Naive thymus-derived CD4-positive, alpha-beta T cell (primary cell): Measurements from ENCODE around the gene SOX4. TPM values are rescaled to one million over a fixed set of nuclear protein-coding genes. Genes with fewer than 3 reads are reported as not detected.

Experiments used
- ATAC-seq: fragments of 150-1000 bp; cut with Tn5 transposase; 2 replicates; pipeline ENCODE4 v1.10.0; 2021; ENCODE audit warnings: mild to moderate bottlenecking, moderate library complexity
- CTCF ChIA-PET: fragments of 350-600 bp; sonication (Branson Sonifier 250); formaldehyde crosslinking; loops from one replicate; lab custom pipeline; 2021; ENCODE audit warnings: antibody characterized with exemption; lab: Charles Lee
- POLR2A ChIA-PET: fragments of 350-600 bp; sonication (Branson Sonifier 250); formaldehyde crosslinking; loops from one replicate; lab custom pipeline; 2021; ENCODE audit warnings: antibody characterized with exemption, inconsistent platforms; lab: Charles Lee
- DNase-seq, 9 donors: peaks; one replicate each; pipeline versions ENCODE4 v3.0.0 to v3.0.0-alpha.2; 2020 to 2022; ENCODE audit warnings: mixed read lengths in 1 of 9
- H3K27ac ChIP-seq: one replicate; pipeline ENCODE4 v1.7.0; 2013; ENCODE audit warnings: mild to moderate bottlenecking, low read depth, low read length, moderate library complexity
- H3K27me3 ChIP-seq, 2 donors: one replicate each; pipeline ENCODE4 v1.7.0; 2013; ENCODE audit warnings: low read length in 2 of 2, mild to moderate bottlenecking in 2 of 2, moderate library complexity in 2 of 2; ENCODE audit not compliant: control insufficient read depth in 2 of 2, insufficient read depth in 2 of 2
- H3K36me3 ChIP-seq, 3 experiments: 1 replicate in 2 of 3; 2 replicates in 1 of 3; pipeline ENCODE4 v1.7.0; 2013; ENCODE audit warnings: low read length in 3 of 3, mild to moderate bottlenecking in 3 of 3, moderate library complexity in 1 of 3; ENCODE audit not compliant: insufficient read depth in 3 of 3, control insufficient read depth in 2 of 3
- H3K4me1 ChIP-seq, 2 donors: one replicate each; pipeline ENCODE4 v1.7.0; 2013; ENCODE audit warnings: low read length in 2 of 2, mild to moderate bottlenecking in 2 of 2, moderate library complexity in 1 of 2; ENCODE audit not compliant: control insufficient read depth in 2 of 2, insufficient read depth in 2 of 2
- H3K4me3 ChIP-seq: 2 replicates; pipeline ENCODE4 v1.7.0; 2013; ENCODE audit warnings: mild to moderate bottlenecking, low read length
- H3K9me3 ChIP-seq, 3 experiments: 1 replicate in 2 of 3; 2 replicates in 1 of 3; pipeline ENCODE4 v1.7.0; 2013; ENCODE audit warnings: low read length in 3 of 3; ENCODE audit not compliant: control insufficient read depth in 2 of 3
- H3K27ac Mint-ChIP-seq, 9 donors: one replicate each; pipeline ENCODE4 v1.8.0; 2020 to 2022; ENCODE audit warnings: mixed read lengths in 9 of 9, mild to moderate bottlenecking in 8 of 9, moderate library complexity in 5 of 9, inconsistent platforms in 2 of 9
- H3K27me3 Mint-ChIP-seq, 5 donors: one replicate each; pipeline ENCODE4 v1.8.0; 2021 to 2022; ENCODE audit warnings: mixed read lengths in 5 of 5, mild to moderate bottlenecking in 1 of 5
- H3K36me3 Mint-ChIP-seq, 5 donors: one replicate each; pipeline ENCODE4 v1.8.0; 2020 to 2022; ENCODE audit warnings: mixed read lengths in 5 of 5, mild to moderate bottlenecking in 3 of 5, inconsistent platforms in 1 of 5
- H3K4me1 Mint-ChIP-seq, 7 donors: one replicate each; pipeline ENCODE4 v1.8.0; 2020 to 2022; ENCODE audit warnings: mixed read lengths in 7 of 7, mild to moderate bottlenecking in 3 of 7, inconsistent platforms in 1 of 7
- H3K4me3 Mint-ChIP-seq, 10 donors: one replicate each; pipeline ENCODE4 v1.8.0; 2020 to 2022; ENCODE audit warnings: mild to moderate bottlenecking in 10 of 10, mixed read lengths in 10 of 10, moderate library complexity in 6 of 10, inconsistent platforms in 2 of 10
- H3K9me3 Mint-ChIP-seq, 11 donors: one replicate each; pipeline ENCODE4 v1.8.0; 2020 to 2022; ENCODE audit warnings: mixed read lengths in 11 of 11, mild to moderate bottlenecking in 4 of 11, inconsistent platforms in 1 of 11, moderate library complexity in 1 of 11
- intact Hi-C, 2 donors: fragments of 100-400 bp; cut with micrococcal nuclease; formaldehyde crosslinking; loops; one replicate each; pipeline ENCODE4 v1.15.1; 2023
- polyA plus RNA-seq, 2 donors: library from polyadenylated mRNA; unstranded; fragments of 300-500 nt; fragmentation: Illumina TruSeq; gene quantifications; one replicate each; pipeline ENCODE4 v1.2.3, GENCODE V29; 2021
- total RNA-seq, 6 experiments: library from RNA in 5 of 6; stranded (reverse) in 5 of 6; gene quantifications; 1 replicate in 5 of 6; 2 replicates in 1 of 6; pipeline ENCODE4 v1.2.3 and lab custom pipeline; 2021 to 2026

SOX4 gene
- total and polyA plus RNA-seq, 7 experiments from 2014 or later = 0.73 to 11.0 (median 1.4) TPM

DNA sequence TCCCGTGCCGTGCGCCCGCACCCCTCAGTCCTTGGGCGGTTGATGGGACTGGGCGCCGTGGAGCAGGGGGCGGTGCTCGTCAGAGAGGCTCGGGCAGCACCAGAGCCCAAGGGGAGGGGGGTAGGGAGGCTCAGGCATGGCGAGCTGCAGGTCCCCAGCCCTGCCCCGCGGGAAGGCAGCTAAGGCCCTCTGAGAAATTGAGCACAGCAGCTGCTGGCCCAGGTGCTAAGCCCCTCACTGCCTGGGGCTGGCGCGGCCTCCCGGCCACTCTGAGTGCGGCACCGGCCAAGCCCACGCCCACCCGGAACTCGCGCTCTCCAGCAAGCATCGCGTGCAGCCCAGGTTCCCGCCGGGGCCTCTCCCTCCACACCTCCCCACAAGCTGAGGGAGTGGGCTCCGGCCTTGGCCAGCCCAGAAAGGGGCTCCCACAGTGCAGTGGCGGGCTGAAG lies 16.4 kb downstream of the SOX4 start:
- H3K4me1 Mint-ChIP-seq = no peaks in the 10 kb centered on the region
- intact Hi-C loops = no loop called here
- peaks cover 0 to 2% (median 0%) of the 10 kb centered on the region in 11 donors for H3K9me3 Mint-ChIP-seq
- ATAC-seq = no peak
- CTCF ChIA-PET = no interaction called here
- H3K4me3 Mint-ChIP-seq = no peak overlapping the region
- Histone ChIP-seq H3K36me3 (no peaks in the 10 kb centered on the region), H3K4me1 (no peaks in the 10 kb centered on the region), H3K9me3 (no peaks in the 10 kb centered on the region), H3K4me3 (no peak overlapping the region), H3K27ac (no peak overlapping the region), H3K27me3 (no peaks in the 10 kb centered on the region)
- no peak overlapping the region for H3K27ac Mint-ChIP-seq
- POLR2A ChIA-PET = no interaction called here
- peaks cover 3 to 14% (median 10%) of the 10 kb centered on the region in 5 donors for H3K27me3 Mint-ChIP-seq
- H3K36me3 Mint-ChIP-seq = no peaks in the 10 kb centered on the region
- no peak for DNase-seq

DNA sequence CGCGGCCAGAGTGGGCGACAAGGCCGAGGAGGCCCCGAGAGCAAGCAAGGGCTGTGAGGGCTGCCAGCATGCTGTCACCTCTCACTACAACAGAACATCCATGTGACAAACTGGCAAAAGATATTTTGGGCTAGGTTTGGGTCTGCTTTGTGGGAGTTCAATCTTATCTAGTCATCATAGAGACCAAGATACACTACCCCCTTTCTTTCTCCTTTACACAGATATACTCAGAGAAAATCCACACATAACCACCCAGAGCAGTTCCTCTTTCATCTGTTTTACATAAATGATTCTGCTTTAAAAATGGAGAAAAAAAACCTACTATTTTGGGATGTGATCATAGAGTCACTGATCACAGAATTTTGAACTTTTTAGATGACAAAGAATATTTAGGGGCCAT lies 16.8 kb downstream of the SOX4 start:
- Histone ChIP-seq H3K27me3 (no peaks in the 10 kb centered on the region), H3K4me3 (no peak overlapping the region), H3K27ac (no peak overlapping the region), H3K36me3 (no peaks in the 10 kb centered on the region), H3K9me3 (no peaks in the 10 kb centered on the region), H3K4me1 (no peaks in the 10 kb centered on the region)
- Mint-ChIP-seq H3K27me3 (peaks cover 0 to 15% (median 8%) of the 10 kb centered on the region in 5 donors), H3K4me3 (no peak overlapping the region), H3K36me3 (no peaks in the 10 kb centered on the region), H3K4me1 (peaks cover 0 to under 1% (median 0%) of the 10 kb centered on the region in 7 donors), H3K9me3 (peaks cover 0 to 2% (median 0%) of the 10 kb centered on the region in 11 donors), H3K27ac (no peak overlapping the region)
- POLR2A ChIA-PET = no interaction called here
- ATAC-seq (no peak), DNase-seq (no peak)
- CTCF ChIA-PET = no interaction called here
- intact Hi-C loops = no loop called here

DNA sequence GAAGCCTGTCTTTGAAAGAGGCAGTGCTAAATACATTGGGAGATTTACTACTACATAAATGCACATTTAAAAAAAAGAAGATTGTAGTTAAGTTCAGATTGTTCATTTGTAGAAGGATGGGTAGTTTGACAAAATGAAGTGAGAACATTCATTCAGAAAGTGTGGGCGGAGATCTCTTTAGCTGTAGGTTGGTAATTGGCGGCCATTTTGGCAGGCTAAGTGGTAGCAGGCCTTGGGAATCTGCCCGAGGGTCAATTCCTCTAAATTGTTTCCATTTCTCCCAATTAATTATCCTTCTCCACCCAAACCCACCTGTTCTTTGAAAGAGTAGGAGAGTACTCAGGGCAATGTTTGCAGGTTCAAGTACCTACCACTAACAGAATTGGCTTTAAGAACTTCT lies 17.9 kb downstream of the SOX4 start:
- Histone ChIP-seq H3K36me3 (no peaks in the 10 kb centered on the region), H3K4me3 (no peak overlapping the region), H3K4me1 (no peaks in the 10 kb centered on the region), H3K9me3 (no peaks in the 10 kb centered on the region), H3K27ac (no peak overlapping the region), H3K27me3 (no peaks in the 10 kb centered on the region)
- no peak overlapping the region for H3K27ac Mint-ChIP-seq
- ATAC-seq (no peak), DNase-seq (no peak)
- intact Hi-C loops = no loop called here
- H3K9me3 Mint-ChIP-seq = peaks cover 0 to 2% (median 0%) of the 10 kb centered on the region in 11 donors
- H3K4me3 Mint-ChIP-seq = no peak overlapping the region
- peaks cover 5 to 22% (median 11%) of the 10 kb centered on the region in 5 donors for H3K27me3 Mint-ChIP-seq
- no peaks in the 10 kb centered on the region for H3K36me3 Mint-ChIP-seq
- CTCF ChIA-PET = no interaction called here
- peaks cover 0 to 1% (median 0%) of the 10 kb centered on the region in 7 donors for H3K4me1 Mint-ChIP-seq
- POLR2A ChIA-PET = no interaction called here

DNA sequence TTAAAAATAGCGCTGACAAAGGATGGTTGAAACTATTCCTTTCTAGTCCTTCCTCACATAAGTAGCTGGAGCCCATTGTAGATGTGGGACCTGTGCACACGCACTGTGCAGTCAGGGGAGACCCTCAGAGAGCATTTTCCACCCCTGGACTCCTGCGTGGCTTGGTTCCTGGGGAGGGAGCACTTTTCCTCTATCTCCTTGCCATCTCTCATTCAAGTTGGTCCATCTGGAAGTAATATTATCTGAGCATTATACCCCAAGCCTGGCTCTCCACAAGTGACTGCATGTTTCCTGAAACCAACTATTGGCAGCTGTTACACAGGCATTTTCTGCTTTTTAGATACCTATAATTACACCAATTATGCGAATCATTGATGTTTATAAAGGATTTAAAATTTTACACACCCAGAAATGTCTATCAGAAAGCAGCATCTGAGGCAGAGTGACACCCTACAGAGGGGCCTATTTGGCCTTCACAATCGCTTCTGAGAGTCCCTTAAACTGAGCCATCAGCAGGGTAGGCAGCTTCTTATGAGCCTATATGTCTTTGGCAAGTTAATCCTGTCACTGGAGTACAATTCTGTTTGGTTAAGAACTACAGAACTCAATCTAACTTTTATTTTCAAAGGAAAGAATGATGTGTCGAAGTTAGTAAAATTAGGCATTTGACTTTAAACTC lies 18.7 kb downstream of the SOX4 start:
- Histone ChIP-seq H3K36me3 (no peaks in the 10 kb centered on the region), H3K4me1 (no peaks in the 10 kb centered on the region), H3K4me3 (no peak overlapping the region), H3K27me3 (no peaks in the 10 kb centered on the region), H3K27ac (no peak overlapping the region), H3K9me3 (no peaks in the 10 kb centered on the region)
- ChIA-PET CTCF (no interaction called here), POLR2A (no interaction called here)
- Mint-ChIP-seq H3K4me3 (no peak overlapping the region), H3K27me3 (peaks cover 5 to 19% (median 11%) of the 10 kb centered on the region in 5 donors), H3K27ac (no peak overlapping the region), H3K36me3 (no peaks in the 10 kb centered on the region), H3K4me1 (peaks cover 0 to 1% (median 0%) of the 10 kb centered on the region in 7 donors), H3K9me3 (peaks cover 0 to 2% (median 0%) of the 10 kb centered on the region in 11 donors)
- intact Hi-C loops = no loop called here
- no peak for DNase-seq
- ATAC-seq = no peak

DNA sequence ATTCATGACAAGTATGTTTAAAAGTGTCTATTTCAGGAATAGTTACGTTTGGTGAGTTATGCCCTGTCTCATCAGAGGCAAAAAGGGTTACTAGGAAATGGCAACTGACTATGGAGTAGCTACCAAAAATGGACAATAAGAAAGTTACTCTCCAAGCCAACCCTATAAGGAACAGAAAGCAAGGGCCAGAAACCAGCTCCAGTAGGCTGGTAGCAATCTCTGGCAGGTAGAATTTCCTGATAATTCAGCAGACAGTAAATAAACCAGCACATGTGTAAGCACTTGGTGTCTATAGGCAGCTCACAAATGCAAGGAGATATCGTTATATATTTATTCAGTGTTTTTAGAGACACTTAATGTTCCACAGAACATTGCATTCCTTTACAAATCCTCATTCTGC lies 20.3 kb downstream of the SOX4 start:
- ATAC-seq (no peak), DNase-seq (no peak)
- H3K4me3 Mint-ChIP-seq = no peak overlapping the region
- H3K9me3 Mint-ChIP-seq = peaks cover 0 to 2% (median 0%) of the 10 kb centered on the region in 11 donors
- no peak overlapping the region for H3K27ac ChIP-seq
- peaks cover 0 to 1% (median 0%) of the 10 kb centered on the region in 7 donors for H3K4me1 Mint-ChIP-seq
- H3K4me3 ChIP-seq = no peak overlapping the region
- H3K4me1 ChIP-seq = no peaks in the 10 kb centered on the region
- intact Hi-C loops = no loop called here
- no peaks in the 10 kb centered on the region for H3K36me3 Mint-ChIP-seq
- POLR2A ChIA-PET = no interaction called here
- CTCF ChIA-PET = interaction anchor here (0.6 kb wide), 1 partner anchor 9 kb away, joined by 3 read pairs; no protein-coding TSS in a partner anchor
- H3K27ac Mint-ChIP-seq = no peak overlapping the region
- H3K27me3 Mint-ChIP-seq = peaks cover 5 to 19% (median 13%) of the 10 kb centered on the region in 5 donors
- no peaks in the 10 kb centered on the region for H3K9me3 ChIP-seq
- H3K27me3 ChIP-seq = no peaks in the 10 kb centered on the region
- no peaks in the 10 kb centered on the region for H3K36me3 ChIP-seq

DNA sequence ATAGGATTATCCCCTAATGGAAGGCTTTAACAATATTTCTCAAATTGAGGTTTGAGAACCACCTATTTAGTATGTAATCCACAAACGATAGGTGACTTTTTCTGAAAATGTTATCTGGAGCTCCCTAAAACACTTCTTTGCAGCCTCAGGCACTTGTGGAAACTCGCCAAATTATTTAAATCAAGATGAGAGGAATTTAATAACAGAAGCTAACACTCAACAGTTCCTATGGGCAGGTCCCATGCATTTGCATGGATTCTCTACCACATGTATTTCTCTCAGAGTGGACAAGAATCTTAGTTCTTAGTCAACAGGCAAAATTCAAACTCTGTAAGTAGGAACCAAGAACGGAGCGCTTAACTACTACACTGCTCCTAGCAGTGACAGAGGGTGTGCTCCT lies 20.7 kb downstream of the SOX4 start:
- H3K9me3 Mint-ChIP-seq = peaks cover 0 to 2% (median 0%) of the 10 kb centered on the region in 11 donors
- peaks cover 0 to 1% (median 0%) of the 10 kb centered on the region in 7 donors for H3K4me1 Mint-ChIP-seq
- no peak overlapping the region for H3K4me3 Mint-ChIP-seq
- no peak overlapping the region for H3K4me3 ChIP-seq
- H3K36me3 Mint-ChIP-seq = no peaks in the 10 kb centered on the region
- ChIA-PET POLR2A (no interaction called here), CTCF (no interaction called here)
- ATAC-seq (no peak), DNase-seq (no peak)
- H3K27me3 Mint-ChIP-seq = peaks cover 5 to 19% (median 13%) of the 10 kb centered on the region in 5 donors
- H3K36me3 ChIP-seq = no peaks in the 10 kb centered on the region
- intact Hi-C loops = no loop called here
- no peaks in the 10 kb centered on the region for H3K4me1 ChIP-seq
- H3K27ac Mint-ChIP-seq = no peak overlapping the region
- no peak overlapping the region for H3K27ac ChIP-seq
- no peaks in the 10 kb centered on the region for H3K9me3 ChIP-seq
- H3K27me3 ChIP-seq = no peaks in the 10 kb centered on the region

DNA sequence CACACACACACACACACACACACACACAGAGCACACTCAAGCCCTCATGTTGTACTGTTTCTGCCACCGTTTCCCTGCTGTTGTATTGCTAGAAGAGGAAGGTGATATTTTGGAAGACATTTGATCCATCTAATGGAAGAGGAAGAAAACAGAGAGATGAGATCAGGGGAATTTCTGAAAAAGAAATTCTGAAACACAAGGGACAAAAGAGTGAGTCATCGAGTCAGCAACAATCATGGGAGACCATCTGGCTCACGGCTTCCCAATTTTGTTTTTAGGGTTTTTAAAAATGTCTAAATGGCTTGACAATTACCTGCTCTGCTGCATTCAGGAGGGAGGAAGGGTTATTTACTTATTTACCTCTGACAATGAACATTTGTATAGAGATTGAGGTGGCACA lies 22.0 kb downstream of the SOX4 start:
- no peaks in the 10 kb centered on the region for H3K27me3 ChIP-seq
- Mint-ChIP-seq H3K9me3 (peaks cover 0 to 2% (median 0%) of the 10 kb centered on the region in 11 donors), H3K27ac (no peak overlapping the region), H3K4me1 (peaks cover 0 to 1% (median 0%) of the 10 kb centered on the region in 7 donors), H3K4me3 (no peak overlapping the region), H3K27me3 (peaks cover 5 to 19% (median 13%) of the 10 kb centered on the region in 5 donors), H3K36me3 (no peaks in the 10 kb centered on the region)
- CTCF ChIA-PET = no interaction called here
- ATAC-seq = no peak
- intact Hi-C loops = no loop called here
- POLR2A ChIA-PET = no interaction called here
- H3K36me3 ChIP-seq = no peaks in the 10 kb centered on the region
- no peak overlapping the region for H3K4me3 ChIP-seq
- no peaks in the 10 kb centered on the region for H3K9me3 ChIP-seq
- H3K27ac ChIP-seq = no peak overlapping the region
- DNase-seq = no peak
- H3K4me1 ChIP-seq = no peaks in the 10 kb centered on the region
